Chondrocyte (in vitro differentiated cells): ENCODE results near the gene SIRT7. TPM values are rescaled to one million over a fixed set of nuclear protein-coding genes. Genes with fewer than 3 reads are reported as not detected.
A peak's percentile ranks its signal among the peaks of the same experiment; 100 is the strongest.

Source experiments
- DNase-seq: peaks from one replicate; pipeline ENCODE4 v3.0.0; 2021; ENCODE audit warnings: mixed read lengths, low spot score
- H3K27ac Mint-ChIP-seq: one replicate; pipeline ENCODE4 v1.8.0; 2021; ENCODE audit warnings: mild to moderate bottlenecking, moderate library complexity, mixed read lengths; ENCODE audit not compliant: unreplicated experiment
- H3K27me3 Mint-ChIP-seq: 2 replicates; pipeline ENCODE4 v1.8.0; 2021; ENCODE audit warnings: low read depth, mixed read lengths
- H3K36me3 Mint-ChIP-seq: 2 replicates; pipeline ENCODE4 v1.8.0; 2021; ENCODE audit warnings: low read depth, mixed read lengths
- H3K4me1 Mint-ChIP-seq: 2 replicates; pipeline ENCODE4 v1.8.0; 2021; ENCODE audit warnings: low read depth, mild to moderate bottlenecking, mixed read lengths
- H3K4me3 Mint-ChIP-seq: one replicate; pipeline ENCODE4 v1.8.0; 2021; ENCODE audit warnings: mild to moderate bottlenecking, moderate library complexity, mixed read lengths; ENCODE audit not compliant: unreplicated experiment
- H3K9me3 Mint-ChIP-seq: 2 replicates; pipeline ENCODE4 v1.8.0; 2021; ENCODE audit warnings: low read depth, mixed read lengths
- CTCF ChIP-seq: fragments of 200-600 bp; sonication (generic); IDR thresholded peaks from 2 replicates; pipeline ENCODE4 v1.5.0; 2021; ENCODE audit warnings: antibody characterized with exemption, mild to moderate bottlenecking, moderate library complexity
- total RNA-seq: library from RNA; stranded (reverse); gene quantifications from 3 replicates; pipeline ENCODE4 v1.2.1, GENCODE V29; 2021

Gene SIRT7
- total RNA-seq, 1 donor from 2014 or later, result 15.8 TPM

DNA sequence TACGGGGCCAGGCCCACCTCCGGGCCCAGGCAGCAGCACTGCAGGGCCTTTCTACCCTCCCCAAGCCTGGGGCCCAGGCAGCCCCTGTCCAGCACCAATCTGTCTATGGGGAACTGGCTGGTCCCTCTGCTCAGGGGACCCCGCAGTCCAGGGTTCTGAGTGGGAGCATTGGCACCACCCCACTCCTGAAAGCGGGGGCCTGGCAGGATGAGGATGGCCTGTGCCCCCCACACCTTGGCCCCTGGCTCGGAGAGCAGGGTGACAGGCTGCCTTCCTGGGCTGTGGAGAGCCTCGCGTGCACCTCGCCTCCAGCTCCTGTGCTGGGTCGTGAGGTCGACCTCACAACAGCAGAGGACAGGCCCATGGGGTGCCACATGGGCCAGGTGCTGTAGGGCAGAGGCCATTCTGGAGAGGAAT is 14.6 kb downstream of the SIRT7 start:
- H3K4me3 Mint-ChIP-seq, result peak overlapping the region; percentile 9
- DNase-seq, result no peak
- H3K27ac Mint-ChIP-seq, result no peak overlapping the region
- TF ChIP-seq CTCF, result no peak
- no peaks in the 10 kb centered on the region for H3K9me3 Mint-ChIP-seq
- H3K27me3 Mint-ChIP-seq, result no peaks in the 10 kb centered on the region
- peaks cover 16% of the 10 kb centered on the region for H3K4me1 Mint-ChIP-seq
- peaks cover 5% of the 10 kb centered on the region for H3K36me3 Mint-ChIP-seq

- no peak for TF ChIP-seq CTCF
- H3K27ac Mint-ChIP-seq, result no peak overlapping the region
- DNase-seq, result no peak
- H3K36me3 Mint-ChIP-seq, result peaks cover 5% of the 10 kb centered on the region
- peaks cover 22% of the 10 kb centered on the region for H3K4me1 Mint-ChIP-seq
- no peaks in the 10 kb centered on the region for H3K27me3 Mint-ChIP-seq
- no peaks in the 10 kb centered on the region for H3K9me3 Mint-ChIP-seq
- peak overlapping the region; percentile 9 for H3K4me3 Mint-ChIP-seq
Measured at GRCh38 chr17:81902653-81903414, 15.1 kb downstream of the SIRT7 start.

DNA sequence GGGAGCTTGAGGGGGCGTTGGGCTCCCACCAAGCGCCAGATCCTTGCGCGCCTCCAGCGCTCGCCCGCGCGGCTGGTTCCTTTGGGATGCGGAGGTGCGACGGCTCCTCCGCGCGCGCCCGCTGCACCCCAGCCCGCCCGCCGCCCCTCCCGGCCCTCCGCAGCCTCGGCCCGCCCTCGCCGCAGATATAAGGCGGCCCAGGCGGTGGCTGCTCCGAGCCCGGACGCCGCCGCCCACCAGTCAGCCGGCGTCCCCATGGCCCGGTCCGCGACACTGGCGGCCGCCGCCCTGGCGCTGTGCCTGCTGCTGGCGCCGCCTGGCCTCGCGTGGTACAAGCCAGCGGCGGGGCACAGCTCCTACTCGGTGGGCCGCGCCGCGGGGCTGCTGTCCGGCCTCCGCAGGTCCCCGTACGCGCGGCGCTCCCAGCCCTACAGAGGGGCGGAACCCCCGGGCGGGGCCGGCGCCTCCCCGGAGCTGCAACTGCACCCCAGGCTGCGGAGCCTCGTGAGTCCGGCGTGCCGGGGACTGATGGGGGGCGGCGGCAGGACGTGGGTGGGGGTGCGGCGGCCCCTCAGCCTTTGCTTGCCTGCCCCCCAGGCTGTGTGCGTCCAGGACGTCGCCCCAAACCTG is 15.8 kb downstream of the SIRT7 start, which contains the start of gene NPB:
Gene NPB (plus strand): TSS at position 216 of the 630 bp plus-strand sequence. CDS start 40 bp downstream, at position 256.
- Mint-ChIP-seq H3K9me3 (no peaks in the 10 kb centered on the region), H3K27me3 (no peaks in the 10 kb centered on the region), H3K27ac (no peak within 1 kb of the TSS), H3K4me3 (no peak within 1 kb of the TSS), H3K4me1 (peaks cover 24% of the 10 kb centered on the region), H3K36me3 (peaks cover 5% of the 10 kb centered on the region)
- TF ChIP-seq CTCF, result no peak
- no peak for DNase-seq

- Mint-ChIP-seq H3K36me3 (peaks cover 3% of the 10 kb centered on the region), H3K4me1 (peaks cover 24% of the 10 kb centered on the region), H3K9me3 (no peaks in the 10 kb centered on the region), H3K4me3 (no peak overlapping the region), H3K27me3 (no peaks in the 10 kb centered on the region), H3K27ac (no peak overlapping the region)
- TF ChIP-seq CTCF, result no peak
- DNase-seq, result no peak
Measured at GRCh38 chr17:81901167-81902022, 16.6 kb downstream of the SIRT7 start.
